ENCODE data around the gene PANX1.

PANX1 gene

DNA sequence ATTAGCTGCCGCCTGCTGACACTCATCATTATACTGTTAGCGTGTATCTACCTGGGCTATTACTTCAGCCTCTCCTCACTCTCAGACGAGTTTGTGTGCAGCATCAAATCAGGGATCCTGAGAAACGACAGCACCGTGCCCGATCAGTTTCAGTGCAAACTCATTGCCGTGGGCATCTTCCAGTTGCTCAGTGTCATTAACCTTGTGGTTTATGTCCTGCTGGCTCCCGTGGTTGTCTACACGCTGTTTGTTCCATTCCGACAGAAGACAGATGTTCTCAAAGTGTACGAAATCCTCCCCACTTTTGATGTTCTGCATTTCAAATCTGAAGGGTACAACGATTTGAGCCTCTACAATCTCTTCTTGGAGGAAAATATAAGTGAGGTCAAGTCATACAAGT is 51.1 kb downstream of the PANX1 start:
- peaks cover 3% of the 10 kb centered on the region for H3K4me1 Mint-ChIP-seq
- ATAC-seq (no peak), DNase-seq (no peak)
- no peaks in the 10 kb centered on the region for H3K9me3 Mint-ChIP-seq
- H3K27ac Mint-ChIP-seq = no peak overlapping the region
- H3K36me3 Mint-ChIP-seq (ENCODE audit: low read depth) = peaks cover 44% of the 10 kb centered on the region
- no peaks in the 10 kb centered on the region for H3K27me3 Mint-ChIP-seq
- no peak overlapping the region for H3K4me3 Mint-ChIP-seq

DNA sequence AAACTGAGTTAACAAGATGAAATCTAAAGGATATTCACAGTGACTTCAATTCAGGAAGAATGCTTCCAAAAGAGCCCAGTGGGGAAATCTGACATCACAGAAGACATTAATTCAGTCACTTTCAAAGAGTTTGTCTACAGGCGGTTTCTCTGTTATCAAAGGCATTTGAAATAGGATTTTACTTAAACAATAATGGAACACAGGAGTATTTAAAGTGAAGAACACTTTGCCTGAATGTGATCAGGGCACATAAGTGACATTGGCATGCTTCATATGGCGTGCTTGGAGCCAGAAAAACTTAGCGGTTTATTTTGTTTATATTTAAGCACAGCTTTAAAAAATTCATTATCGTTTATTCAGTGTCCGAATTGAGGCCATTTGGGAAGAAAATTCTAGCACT is 52.9 kb downstream of the PANX1 start:
- H3K27ac Mint-ChIP-seq = no peak overlapping the region
- DNase-seq (no peak), ATAC-seq (no peak)
- H3K36me3 Mint-ChIP-seq (ENCODE audit: low read depth) = peaks cover 45% of the 10 kb centered on the region
- H3K27me3 Mint-ChIP-seq = no peaks in the 10 kb centered on the region
- no peaks in the 10 kb centered on the region for H3K9me3 Mint-ChIP-seq
- no peak overlapping the region for H3K4me3 Mint-ChIP-seq
- H3K4me1 Mint-ChIP-seq = peaks cover 4% of the 10 kb centered on the region

DNA sequence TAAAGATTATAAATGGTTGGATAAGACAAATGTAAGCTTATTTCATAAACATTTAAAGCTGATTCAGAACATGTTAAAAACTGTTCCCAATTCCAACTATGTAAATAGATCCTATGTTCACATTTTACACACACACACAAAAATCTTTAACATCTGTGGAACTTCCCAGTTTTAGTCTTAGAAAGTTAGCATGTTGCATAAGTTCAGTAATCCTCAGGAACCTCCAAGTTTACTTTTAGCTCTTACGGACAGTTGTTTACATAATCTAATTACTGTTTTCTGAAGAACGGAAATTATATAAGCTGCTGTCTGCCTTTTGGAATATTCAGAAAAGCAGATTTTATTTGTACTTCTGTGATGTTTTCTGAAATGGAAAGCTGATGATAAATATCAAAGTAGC is 53.3 kb downstream of the PANX1 start:
- Mint-ChIP-seq H3K27me3 (no peaks in the 10 kb centered on the region), H3K9me3 (no peaks in the 10 kb centered on the region), H3K4me3 (no peak overlapping the region), H3K4me1 (peaks cover 4% of the 10 kb centered on the region), H3K27ac (no peak overlapping the region), H3K36me3 (ENCODE audit: low read depth) (peaks cover 43% of the 10 kb centered on the region)
- ATAC-seq (no peak), DNase-seq (no peak)

DNA sequence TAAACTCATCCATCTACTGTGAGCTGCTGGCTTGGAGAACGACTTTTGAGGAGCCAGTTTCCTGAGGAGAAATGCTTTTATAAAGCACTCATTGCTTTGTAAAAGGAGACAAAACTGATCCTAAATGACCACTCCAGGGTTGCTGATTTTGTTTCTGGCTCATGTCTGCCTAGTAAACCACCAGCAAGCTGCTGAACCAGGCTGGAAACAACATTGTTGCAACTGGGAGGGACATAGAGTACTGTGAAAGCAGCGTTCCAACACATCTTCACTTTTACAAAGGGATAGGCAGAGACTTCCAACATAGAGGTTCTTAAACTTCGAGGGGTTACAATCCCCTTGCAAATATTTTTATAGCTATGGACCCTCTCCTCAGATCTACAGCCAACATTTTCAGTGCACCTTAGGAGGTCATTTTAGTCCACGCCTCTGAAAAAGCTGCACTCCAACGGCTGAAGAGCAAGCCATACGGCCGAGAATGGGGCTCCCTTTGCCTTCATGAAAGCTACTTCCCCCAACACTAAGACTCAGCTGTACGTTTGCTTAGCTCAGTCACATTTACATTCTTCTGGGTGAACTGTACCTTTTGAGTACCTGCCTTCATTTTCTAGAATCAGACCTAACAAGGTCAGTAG is 54.7 kb downstream of the PANX1 start:
- Mint-ChIP-seq H3K4me3 (no peak overlapping the region), H3K36me3 (ENCODE audit: low read depth) (peaks cover 34% of the 10 kb centered on the region), H3K9me3 (no peaks in the 10 kb centered on the region), H3K27ac (no peak overlapping the region), H3K27me3 (no peaks in the 10 kb centered on the region), H3K4me1 (peaks cover 4% of the 10 kb centered on the region)
- no peak for DNase-seq
- no peak for ATAC-seq

DNA sequence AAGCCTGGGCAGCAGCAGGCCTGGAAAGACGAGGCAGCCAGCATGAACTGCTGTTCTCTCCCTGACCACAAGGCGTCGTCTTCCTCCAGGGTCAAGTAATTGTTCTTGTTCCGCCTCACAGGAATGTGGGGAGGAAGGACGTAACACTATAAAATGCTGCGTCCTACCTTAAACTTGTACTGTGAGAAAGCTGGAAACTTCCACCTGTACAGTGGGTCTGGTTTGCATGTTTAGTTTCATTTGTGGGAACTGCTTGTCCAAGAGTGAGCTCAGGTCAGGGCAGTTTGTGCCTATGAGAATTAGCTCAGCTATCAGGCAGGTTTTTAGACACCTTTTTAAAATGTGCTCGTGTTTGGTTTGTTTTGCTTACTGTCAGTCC is 55.2 kb downstream of the PANX1 start:
- DNase-seq (peak; percentile 30), ATAC-seq (no peak)
- no peak overlapping the region for H3K4me3 Mint-ChIP-seq
- peaks cover 2% of the 10 kb centered on the region for H3K9me3 Mint-ChIP-seq
- H3K27ac Mint-ChIP-seq = no peak overlapping the region
- peaks cover 4% of the 10 kb centered on the region for H3K4me1 Mint-ChIP-seq
- H3K36me3 Mint-ChIP-seq (ENCODE audit: low read depth) = peaks cover 30% of the 10 kb centered on the region
- H3K27me3 Mint-ChIP-seq = no peaks in the 10 kb centered on the region

DNA sequence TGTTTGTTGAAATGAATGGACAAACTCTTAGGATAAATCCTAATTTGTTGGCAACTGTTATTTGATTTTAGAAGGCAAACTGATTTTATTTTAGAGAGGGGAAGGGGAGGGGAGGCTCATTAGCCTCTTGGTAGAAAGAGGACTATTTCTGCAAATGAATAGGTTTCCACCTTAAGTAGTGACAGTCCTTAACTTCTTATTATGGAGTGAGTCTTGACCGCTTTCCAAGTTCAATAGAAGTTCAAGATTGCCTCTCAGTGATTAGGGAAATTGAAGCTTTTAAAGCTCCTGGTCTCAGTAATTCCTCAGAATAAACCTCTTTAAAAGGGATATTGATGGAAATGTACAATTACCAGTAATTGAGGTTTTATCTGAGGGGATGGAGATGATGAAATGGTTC is 55.7 kb downstream of the PANX1 start:
- no peak overlapping the region for H3K4me3 Mint-ChIP-seq
- no peak overlapping the region for H3K27ac Mint-ChIP-seq
- no peaks in the 10 kb centered on the region for H3K27me3 Mint-ChIP-seq
- H3K36me3 Mint-ChIP-seq (ENCODE audit: low read depth) = peaks cover 25% of the 10 kb centered on the region
- ATAC-seq (no peak), DNase-seq (no peak)
- H3K9me3 Mint-ChIP-seq = peaks cover 3% of the 10 kb centered on the region
- peaks cover 4% of the 10 kb centered on the region for H3K4me1 Mint-ChIP-seq

DNA sequence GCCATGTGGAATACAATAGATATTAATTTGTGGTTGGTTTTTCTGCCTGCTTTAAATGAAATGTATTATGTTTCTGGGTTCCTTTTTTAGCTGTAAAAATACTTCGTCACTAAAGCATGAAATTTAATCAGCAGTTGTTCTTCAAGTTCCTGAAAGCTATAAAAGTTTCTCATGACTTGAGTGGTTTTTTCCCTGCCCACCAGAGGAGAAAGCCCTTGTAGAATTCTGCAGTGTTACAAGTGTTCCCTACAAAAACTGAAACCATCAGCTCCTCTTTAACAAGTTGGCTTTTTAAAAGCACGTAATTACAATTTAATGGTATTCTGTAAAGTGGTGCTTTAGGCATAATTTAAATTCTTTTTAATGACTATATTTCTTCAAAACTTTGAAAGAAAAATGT is 56.2 kb downstream of the PANX1 start:
- no peaks in the 10 kb centered on the region for H3K27me3 Mint-ChIP-seq
- H3K36me3 Mint-ChIP-seq (ENCODE audit: low read depth) = peaks cover 20% of the 10 kb centered on the region
- ATAC-seq (no peak), DNase-seq (no peak)
- H3K4me3 Mint-ChIP-seq = no peak overlapping the region
- peaks cover 4% of the 10 kb centered on the region for H3K4me1 Mint-ChIP-seq
- H3K9me3 Mint-ChIP-seq = peaks cover 3% of the 10 kb centered on the region
- no peak overlapping the region for H3K27ac Mint-ChIP-seq

DNA sequence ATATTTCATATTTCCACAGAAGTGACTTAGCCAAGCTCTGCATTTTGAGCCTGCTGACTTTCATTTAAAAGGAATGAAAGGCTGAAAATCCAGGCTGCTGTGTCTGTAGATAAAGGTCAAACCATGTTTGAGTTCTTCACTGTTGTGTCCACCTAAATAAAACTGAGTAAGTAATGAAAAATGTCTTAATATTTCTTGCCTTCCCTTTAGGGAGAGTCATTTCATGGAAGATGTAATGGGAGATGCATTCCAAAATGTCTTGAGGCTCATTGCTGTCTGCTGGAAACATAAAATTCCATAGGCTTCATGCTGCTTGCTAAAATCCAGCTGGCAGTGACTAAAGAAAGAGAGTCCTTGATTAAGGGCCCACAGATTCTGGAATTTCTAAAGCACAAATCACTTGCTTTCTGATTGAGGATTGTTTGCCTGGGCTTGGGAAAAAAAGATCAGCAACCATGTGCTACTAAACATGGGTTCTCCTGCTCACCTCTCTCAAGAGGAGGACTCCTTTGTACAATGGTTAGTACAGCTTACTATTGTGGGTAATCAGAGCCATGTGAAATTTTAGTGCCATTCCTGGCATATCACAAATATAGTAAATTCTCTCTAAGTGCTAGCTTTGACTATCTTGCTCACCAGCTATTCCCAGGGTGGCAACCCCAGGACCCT is 56.9 kb downstream of the PANX1 start:
- H3K27me3 Mint-ChIP-seq = no peaks in the 10 kb centered on the region
- H3K9me3 Mint-ChIP-seq = peaks cover 3% of the 10 kb centered on the region
- no peak overlapping the region for H3K4me3 Mint-ChIP-seq
- H3K36me3 Mint-ChIP-seq (ENCODE audit: low read depth) = peaks cover 14% of the 10 kb centered on the region
- ATAC-seq = no peak
- peaks cover 4% of the 10 kb centered on the region for H3K4me1 Mint-ChIP-seq
- no peak for DNase-seq
- H3K27ac Mint-ChIP-seq = no peak overlapping the region

DNA sequence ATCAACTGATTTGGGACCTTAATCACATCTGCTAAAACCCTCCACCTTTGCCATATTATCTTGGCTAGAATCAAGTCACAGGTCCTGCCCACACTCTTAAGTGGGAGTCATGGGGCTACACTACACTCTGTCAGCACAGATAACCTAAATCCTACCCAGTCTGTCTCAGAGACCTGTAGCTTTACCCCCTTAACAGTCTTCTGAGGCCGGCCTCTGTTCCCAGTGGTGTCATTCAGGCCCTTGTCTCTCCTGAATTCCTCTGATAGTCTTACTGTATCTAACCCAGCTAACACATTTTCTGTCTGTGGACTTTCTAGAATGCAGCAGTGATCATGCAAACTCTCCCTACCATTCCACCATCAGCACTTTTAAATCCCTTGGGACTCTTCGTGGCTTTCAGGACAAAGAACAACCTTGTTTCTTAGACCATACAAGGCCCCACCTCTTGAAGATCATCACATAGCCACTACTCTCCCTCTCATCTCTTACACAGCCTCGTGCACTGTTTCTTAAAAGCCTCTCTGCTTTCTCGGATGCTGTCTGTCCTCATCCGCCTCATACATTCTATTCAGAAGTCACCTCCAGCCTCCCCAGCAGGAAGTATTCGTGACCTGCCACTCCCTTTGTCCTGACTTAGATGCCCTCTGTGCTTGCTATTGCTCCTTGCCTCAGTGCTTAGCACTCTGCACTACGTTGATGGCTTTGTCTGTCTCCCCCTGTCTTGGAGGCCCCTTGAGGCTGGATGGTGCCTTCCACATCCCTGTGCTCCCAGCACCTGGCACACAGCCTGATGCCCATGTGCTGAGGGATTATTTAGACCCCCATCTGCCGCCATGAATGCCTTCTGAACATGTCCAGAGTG is 57.9 kb downstream of the PANX1 start:
- Mint-ChIP-seq H3K4me1 (peaks cover 4% of the 10 kb centered on the region), H3K27me3 (no peaks in the 10 kb centered on the region), H3K9me3 (peaks cover 3% of the 10 kb centered on the region), H3K4me3 (no peak overlapping the region), H3K27ac (no peak overlapping the region), H3K36me3 (ENCODE audit: low read depth) (peaks cover 5% of the 10 kb centered on the region)
- DNase-seq = no peak
- ATAC-seq = no peak

DNA sequence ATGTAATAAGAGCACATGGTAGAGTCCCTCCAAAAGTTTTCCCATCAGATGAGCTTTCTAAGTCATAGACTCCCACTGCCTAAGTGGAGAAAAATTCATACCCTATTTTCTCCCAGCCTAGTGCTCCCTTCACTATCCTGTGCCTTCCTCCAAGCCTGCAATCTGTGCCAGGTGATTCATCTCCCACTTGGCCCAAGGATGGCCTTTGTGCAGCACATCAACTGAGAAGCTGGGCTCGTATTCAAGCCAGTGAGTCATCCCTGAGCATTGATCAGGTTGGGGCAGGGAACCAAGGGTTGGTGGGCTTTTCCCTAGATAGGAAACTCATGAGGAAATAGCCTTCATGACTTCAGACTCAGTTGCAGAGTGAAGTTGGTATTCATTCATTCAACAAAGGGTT is 64.6 kb downstream of the PANX1 start:
- ATAC-seq = no peak
- Mint-ChIP-seq H3K9me3 (peaks cover 3% of the 10 kb centered on the region), H3K36me3 (ENCODE audit: low read depth) (no peaks in the 10 kb centered on the region), H3K27ac (no peak overlapping the region), H3K4me3 (no peak overlapping the region), H3K4me1 (no peaks in the 10 kb centered on the region), H3K27me3 (no peaks in the 10 kb centered on the region)
- DNase-seq = no peak

DNA sequence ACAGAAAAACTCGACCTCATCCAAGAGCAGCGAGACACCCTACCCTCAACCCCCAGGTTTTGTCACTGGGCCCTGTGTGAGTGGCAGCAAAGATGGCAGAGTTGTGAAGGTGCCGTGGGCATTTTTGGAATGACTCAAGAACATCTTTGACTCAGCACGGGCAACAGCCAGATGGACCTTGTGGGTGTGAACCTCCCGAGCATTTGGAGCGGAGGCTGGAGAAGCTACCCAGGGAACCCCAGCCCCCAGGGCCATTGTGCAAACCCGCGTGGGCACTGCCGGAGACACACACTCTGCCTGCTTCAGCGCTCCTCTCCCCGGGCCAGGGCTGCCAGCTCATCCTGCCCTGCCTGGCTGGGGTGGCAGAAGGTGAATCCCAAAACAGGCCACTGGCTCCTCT is 66.1 kb downstream of the PANX1 start:
- H3K27me3 Mint-ChIP-seq = no peaks in the 10 kb centered on the region
- DNase-seq = no peak
- H3K27ac Mint-ChIP-seq = no peak overlapping the region
- ATAC-seq = no peak
- no peaks in the 10 kb centered on the region for H3K9me3 Mint-ChIP-seq
- no peaks in the 10 kb centered on the region for H3K36me3 Mint-ChIP-seq (ENCODE audit: low read depth)
- H3K4me1 Mint-ChIP-seq = no peaks in the 10 kb centered on the region
- no peak overlapping the region for H3K4me3 Mint-ChIP-seq

DNA sequence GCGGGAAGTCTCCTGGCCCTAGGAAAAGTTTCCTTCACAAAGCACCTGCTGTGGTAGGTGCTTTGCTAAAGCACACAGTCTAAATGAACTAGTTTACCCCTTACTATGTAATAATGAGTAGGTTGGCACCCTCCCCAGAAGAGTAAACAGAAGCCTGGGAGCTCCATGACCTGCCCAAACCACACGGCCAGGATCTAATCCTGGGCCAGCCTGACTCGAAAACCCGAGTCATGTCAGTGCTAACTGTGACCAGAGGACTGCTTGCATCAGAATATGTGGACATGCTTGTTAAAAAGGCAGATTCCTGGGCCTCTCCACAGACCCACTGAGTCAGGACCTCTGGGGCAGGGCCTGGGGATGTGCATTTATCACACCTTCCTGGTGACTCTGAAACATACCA is 67.7 kb downstream of the PANX1 start:
- no peak overlapping the region for H3K4me3 Mint-ChIP-seq
- no peaks in the 10 kb centered on the region for H3K36me3 Mint-ChIP-seq (ENCODE audit: low read depth)
- no peak for DNase-seq

DNA sequence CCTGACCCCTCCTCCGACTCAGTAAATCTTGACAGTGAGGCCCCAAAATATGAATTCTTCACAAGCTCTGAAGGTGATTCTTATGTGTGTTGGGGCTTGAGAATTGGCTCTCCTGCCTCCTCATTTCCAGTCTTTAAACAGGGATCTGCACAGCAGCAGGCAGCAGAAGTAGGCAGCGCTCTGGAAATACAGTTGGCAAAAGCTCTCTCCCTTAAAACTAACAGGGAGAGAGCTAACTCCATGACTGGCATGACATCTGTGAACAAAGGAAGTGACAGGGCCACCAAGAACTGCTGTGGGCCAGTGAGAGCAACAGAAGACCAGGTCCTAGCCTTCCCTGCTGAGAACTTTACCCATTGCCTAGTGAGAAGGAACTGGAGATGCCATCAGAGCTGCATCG is 70.1 kb downstream of the PANX1 start:
- Mint-ChIP-seq H3K27ac (no peak overlapping the region), H3K36me3 (ENCODE audit: low read depth) (no peaks in the 10 kb centered on the region), H3K4me1 (no peaks in the 10 kb centered on the region), H3K9me3 (no peaks in the 10 kb centered on the region), H3K27me3 (no peaks in the 10 kb centered on the region), H3K4me3 (no peak overlapping the region)
- DNase-seq (no peak), ATAC-seq (no peak)

More for the DNA sequence above, 67.7 kb downstream of the PANX1 start:
- no peaks in the 10 kb centered on the region for H3K27me3 Mint-ChIP-seq
- no peak overlapping the region for H3K27ac Mint-ChIP-seq
- H3K9me3 Mint-ChIP-seq = no peaks in the 10 kb centered on the region
- no peak for ATAC-seq
- H3K4me1 Mint-ChIP-seq = no peaks in the 10 kb centered on the region

DNA sequence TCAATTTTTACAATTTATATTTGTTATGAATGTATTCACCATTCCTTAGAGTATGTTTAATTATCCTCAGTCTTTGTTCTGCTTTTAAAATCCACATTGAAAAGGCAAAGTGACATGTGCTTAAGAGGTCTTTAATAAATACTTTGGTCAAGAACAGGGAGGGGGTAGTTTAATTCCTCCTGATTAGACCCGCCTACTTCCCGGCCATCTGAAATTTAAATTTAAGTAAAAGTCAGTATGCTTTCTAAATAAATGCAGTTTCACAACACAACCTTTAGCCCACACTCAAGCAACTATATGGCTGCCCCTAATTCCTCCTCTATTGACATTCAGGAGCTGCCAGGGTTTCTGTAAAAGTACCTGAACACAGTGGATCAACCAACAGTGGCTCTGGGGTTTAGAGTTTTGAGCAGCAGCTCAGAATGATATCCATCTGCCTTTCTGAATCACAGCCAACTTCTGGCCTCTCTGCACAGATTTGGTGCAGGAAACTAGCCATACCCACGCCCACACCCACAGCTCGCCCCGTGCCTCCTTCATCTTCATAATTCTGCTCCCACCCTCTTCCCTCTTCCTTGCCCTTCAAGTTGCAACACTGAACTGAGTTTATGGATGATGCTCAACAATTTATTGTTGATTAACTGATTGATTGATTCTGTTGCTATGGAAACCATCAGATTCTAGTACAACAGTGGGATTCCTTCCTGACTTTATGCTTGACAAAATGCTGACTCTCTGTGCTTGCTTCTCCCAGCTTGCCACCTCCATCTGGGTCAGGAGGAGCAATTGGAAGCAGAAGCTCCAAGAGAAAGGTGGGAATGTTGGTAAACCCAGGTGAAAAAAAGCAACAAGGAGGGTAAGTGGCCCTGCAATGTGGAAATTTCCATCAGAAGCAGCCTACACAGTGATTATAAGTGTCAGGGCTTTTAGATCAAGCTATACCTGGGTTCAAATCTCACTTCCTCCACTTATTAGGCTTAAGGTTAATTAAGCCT is 70.8 kb downstream of the PANX1 start:
- no peaks in the 10 kb centered on the region for H3K27me3 Mint-ChIP-seq
- no peak for ATAC-seq
- no peak overlapping the region for H3K4me3 Mint-ChIP-seq
- no peaks in the 10 kb centered on the region for H3K4me1 Mint-ChIP-seq
- no peaks in the 10 kb centered on the region for H3K9me3 Mint-ChIP-seq
- no peak overlapping the region for H3K27ac Mint-ChIP-seq
- H3K36me3 Mint-ChIP-seq (ENCODE audit: low read depth) = no peaks in the 10 kb centered on the region
- DNase-seq = no peak
